Measurements from ENCODE around the gene SLC45A3.

The SLC45A3 gene

GRCh38 chr1:205700865-205701401 is 20.6 kb upstream of the SLC45A3 start:
- no peak for DNase-seq

GRCh38 chr1:205699416-205699815 is 19.1 kb upstream of the SLC45A3 start:
- no peak for DNase-seq

- no peak for DNase-seq
Observed at GRCh38 chr1:205698921-205699320, 18.6 kb upstream of the SLC45A3 start.

GRCh38 chr1:205693421-205693991 is 13.2 kb upstream of the SLC45A3 start:
- DNase-seq, result no peak

- no peak for DNase-seq
Observed at GRCh38 chr1:205692423-205692822, 12.1 kb upstream of the SLC45A3 start.

- DNase-seq, result no peak
Observed at GRCh38 chr1:205690122-205690756, 9.9 kb upstream of the SLC45A3 start.

GRCh38 chr1:205689479-205689878 is 9.2 kb upstream of the SLC45A3 start:
- no peak for DNase-seq

- DNase-seq, result no peak
Observed at GRCh38 chr1:205688171-205689080, 8.1 kb upstream of the SLC45A3 start.

- no peak for DNase-seq
Observed at GRCh38 chr1:205687242-205687641, 6.9 kb upstream of the SLC45A3 start.

- no peak for DNase-seq
Observed at GRCh38 chr1:205681364-205681763, 1.1 kb upstream of the SLC45A3 start.

GRCh38 chr1:205678286-205679111 is 1.8 kb downstream of the SLC45A3 start:
- DNase-seq, result no peak

- DNase-seq, result no peak
Observed at GRCh38 chr1:205677167-205677566, 3.1 kb downstream of the SLC45A3 start.

- no peak for DNase-seq
Observed at GRCh38 chr1:205676597-205676996, 3.7 kb downstream of the SLC45A3 start.

GRCh38 chr1:205676002-205676401 is 4.3 kb downstream of the SLC45A3 start:
- DNase-seq, result no peak

GRCh38 chr1:205675247-205675646 is 5.1 kb downstream of the SLC45A3 start:
- no peak for DNase-seq

GRCh38 chr1:205672970-205673369 is 7.3 kb downstream of the SLC45A3 start:
- no peak for DNase-seq

- no peak for DNase-seq
Observed at GRCh38 chr1:205672395-205672889, 7.9 kb downstream of the SLC45A3 start.

GRCh38 chr1:205670611-205671430 is 9.5 kb downstream of the SLC45A3 start:
- no peak for DNase-seq

GRCh38 chr1:205670150-205670446 is 10.2 kb downstream of the SLC45A3 start:
- DNase-seq, result no peak

GRCh38 chr1:205669341-205670149 is 10.8 kb downstream of the SLC45A3 start:
- DNase-seq, result no peak

- DNase-seq, result no peak
Observed at GRCh38 chr1:205668951-205669340, 11.4 kb downstream of the SLC45A3 start.
